Nephron (organoid): ENCODE results near the gene C1orf216.
"Not testable (repeated sequence)": the region's sequence is repeated elsewhere in the genome, so short reads cannot be mapped to it uniquely, and the experiment has no call there.

Experiments
- H3K27ac Mint-ChIP-seq, 3 experiments: 2 replicates each; pipeline ENCODE4 v1.8.0; 2020; ENCODE audit warnings: mixed read lengths in 3 of 3, mild to moderate bottlenecking in 2 of 3, moderate library complexity in 1 of 3
- H3K27me3 Mint-ChIP-seq: 2 replicates; pipeline ENCODE4 v1.8.0; 2021; ENCODE audit warnings: low read depth, mild to moderate bottlenecking, moderate library complexity, mixed read lengths
- H3K36me3 Mint-ChIP-seq: 2 replicates; pipeline ENCODE4 v1.8.0; 2020; ENCODE audit warnings: low read depth, mixed read lengths
- H3K4me1 Mint-ChIP-seq: 2 replicates; pipeline ENCODE4 v1.8.0; 2020; ENCODE audit warnings: mixed read lengths
- H3K4me3 Mint-ChIP-seq, 3 experiments: 2 replicates each; pipeline ENCODE4 v1.8.0; 2020; ENCODE audit warnings: mild to moderate bottlenecking in 3 of 3, mixed read lengths in 3 of 3, moderate library complexity in 2 of 3
- H3K9me3 Mint-ChIP-seq: 2 replicates; pipeline ENCODE4 v1.8.0; 2020; ENCODE audit warnings: mixed read lengths
- TF ChIP-seq, protein P1 (sequence below), 3 experiments: fragments of 200-600 bp; sonication (generic); IDR thresholded peaks; one replicate each; pipeline ENCODE4 v1.5.0; 2021; ENCODE audit warnings: antibody characterized with exemption in 3 of 3; ENCODE audit not compliant: unreplicated experiment in 3 of 3

C1orf216 gene

DNA sequence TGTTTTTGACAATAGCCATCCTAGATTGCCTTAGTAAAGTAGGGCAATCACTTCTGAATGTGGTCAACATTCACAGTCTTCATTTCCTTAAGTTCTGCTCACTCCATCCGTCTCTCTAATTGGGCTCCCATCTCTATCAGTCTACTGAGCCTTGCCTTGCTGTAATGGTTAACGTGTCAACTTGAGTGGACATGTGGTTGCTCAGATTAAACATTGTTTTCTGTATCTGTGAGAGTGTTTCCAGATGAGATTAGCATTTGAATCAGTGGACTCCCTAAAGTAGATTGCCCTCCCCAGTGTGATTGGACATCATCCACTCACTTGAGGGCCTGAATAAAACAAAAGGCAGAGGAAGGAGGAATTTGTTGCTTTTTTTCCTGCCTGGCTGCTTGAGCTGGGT, 26.4 kb downstream of the C1orf216 start:
- H3K27me3 Mint-ChIP-seq, result peaks cover 34% of the 10 kb centered on the region
- H3K9me3 Mint-ChIP-seq, result no peaks in the 10 kb centered on the region
- no peak overlapping the region for H3K4me3 Mint-ChIP-seq
- H3K27ac Mint-ChIP-seq, result no peak overlapping the region
- peaks cover 20% of the 10 kb centered on the region for H3K4me1 Mint-ChIP-seq
- TF ChIP-seq, protein P1, sequence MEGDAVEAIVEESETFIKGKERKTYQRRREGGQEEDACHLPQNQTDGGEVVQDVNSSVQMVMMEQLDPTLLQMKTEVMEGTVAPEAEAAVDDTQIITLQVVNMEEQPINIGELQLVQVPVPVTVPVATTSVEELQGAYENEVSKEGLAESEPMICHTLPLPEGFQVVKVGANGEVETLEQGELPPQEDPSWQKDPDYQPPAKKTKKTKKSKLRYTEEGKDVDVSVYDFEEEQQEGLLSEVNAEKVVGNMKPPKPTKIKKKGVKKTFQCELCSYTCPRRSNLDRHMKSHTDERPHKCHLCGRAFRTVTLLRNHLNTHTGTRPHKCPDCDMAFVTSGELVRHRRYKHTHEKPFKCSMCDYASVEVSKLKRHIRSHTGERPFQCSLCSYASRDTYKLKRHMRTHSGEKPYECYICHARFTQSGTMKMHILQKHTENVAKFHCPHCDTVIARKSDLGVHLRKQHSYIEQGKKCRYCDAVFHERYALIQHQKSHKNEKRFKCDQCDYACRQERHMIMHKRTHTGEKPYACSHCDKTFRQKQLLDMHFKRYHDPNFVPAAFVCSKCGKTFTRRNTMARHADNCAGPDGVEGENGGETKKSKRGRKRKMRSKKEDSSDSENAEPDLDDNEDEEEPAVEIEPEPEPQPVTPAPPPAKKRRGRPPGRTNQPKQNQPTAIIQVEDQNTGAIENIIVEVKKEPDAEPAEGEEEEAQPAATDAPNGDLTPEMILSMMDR (IDR thresholded peaks at IDR 0.05; ENCODE audit: unreplicated experiment in 3 of 3), result no peak
- H3K36me3 Mint-ChIP-seq, result no peaks in the 10 kb centered on the region

DNA sequence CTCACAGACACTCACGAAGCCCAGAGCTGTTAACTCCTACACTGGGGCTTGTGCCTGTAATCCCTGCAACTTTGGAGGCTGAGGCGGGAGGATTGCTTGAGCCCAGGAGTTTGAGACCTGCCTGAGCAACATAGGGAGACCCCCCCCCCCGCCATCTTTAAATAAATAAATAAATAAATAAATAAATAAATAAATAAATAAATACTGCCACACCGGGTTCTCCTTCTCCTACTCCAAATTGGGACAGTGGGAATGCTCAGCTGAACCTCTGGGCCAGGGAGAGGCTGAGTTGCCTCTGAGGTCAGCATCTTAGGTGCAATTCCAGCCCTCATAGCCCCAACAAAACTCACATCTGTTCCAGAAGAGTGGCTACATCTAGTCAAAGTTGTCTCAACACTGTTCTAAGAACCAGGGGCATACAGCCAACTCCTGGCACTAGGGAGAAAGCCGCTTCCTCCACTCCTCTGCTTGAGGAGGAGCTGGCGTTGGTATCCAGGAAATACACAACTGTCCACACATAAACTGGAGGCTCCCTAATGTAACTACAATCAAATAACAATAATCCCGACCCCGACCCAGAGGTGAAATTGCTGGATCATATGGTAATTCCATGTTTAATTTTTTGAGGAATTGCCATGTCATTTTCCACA, 27.0 kb downstream of the C1orf216 start:
- Mint-ChIP-seq H3K4me3 (no peak overlapping the region), H3K4me1 (peaks cover 20% of the 10 kb centered on the region), H3K36me3 (no peaks in the 10 kb centered on the region), H3K27ac (no peak overlapping the region), H3K27me3 (peaks cover 34% of the 10 kb centered on the region), H3K9me3 (no peaks in the 10 kb centered on the region)
- TF ChIP-seq, protein P1 (IDR thresholded peaks at IDR 0.05; ENCODE audit: unreplicated experiment in 3 of 3), result no peak

DNA sequence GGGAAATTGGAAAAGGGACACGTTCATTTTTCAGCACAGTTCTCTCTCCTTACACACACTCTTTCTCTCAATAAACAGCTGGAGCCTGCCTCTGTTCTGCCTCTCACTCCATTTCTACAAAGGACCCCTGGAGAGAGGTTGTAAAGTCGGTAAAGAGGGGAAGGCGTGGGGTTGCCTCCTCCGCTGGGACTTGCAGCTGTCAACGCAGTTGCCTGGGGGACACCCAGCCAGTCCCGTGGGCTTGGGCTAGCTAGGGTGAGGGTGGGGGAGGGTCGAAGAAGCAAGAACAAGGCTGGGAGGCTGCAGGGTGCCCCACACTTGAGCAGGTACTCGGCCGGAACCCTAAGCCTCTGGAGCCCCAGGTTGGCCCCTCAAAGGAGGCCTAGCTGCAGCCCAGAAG, 27.6 kb downstream of the C1orf216 start:
- TF ChIP-seq, protein P1 (IDR thresholded peaks at IDR 0.05; ENCODE audit: unreplicated experiment in 3 of 3), result no peak
- Mint-ChIP-seq H3K4me3 (no peak overlapping the region), H3K36me3 (no peaks in the 10 kb centered on the region)

DNA sequence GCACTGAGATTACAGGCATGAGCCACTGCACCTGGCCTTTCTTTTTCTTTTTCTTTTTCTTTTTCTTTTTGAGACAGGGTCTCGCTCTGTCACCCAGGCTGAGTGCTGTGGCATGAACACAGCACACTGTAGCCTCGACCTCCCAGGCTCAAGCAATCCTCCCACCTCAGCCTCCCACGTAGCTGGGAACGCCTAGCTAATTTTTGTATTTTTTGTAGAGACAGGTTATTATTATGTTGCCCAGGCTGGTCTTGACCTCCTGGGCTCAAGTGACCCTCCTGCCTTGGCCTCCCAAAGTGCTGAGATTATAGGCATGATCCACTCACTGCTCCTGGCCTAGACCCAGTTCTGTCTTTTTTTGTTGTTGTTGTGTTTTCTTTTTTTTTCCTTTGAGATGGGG, 28.6 kb downstream of the C1orf216 start:
- not testable (repeated sequence) for H3K4me3 Mint-ChIP-seq, H3K9me3 Mint-ChIP-seq, H3K27ac Mint-ChIP-seq, H3K36me3 Mint-ChIP-seq
- H3K4me1 Mint-ChIP-seq, result peaks cover 20% of the 10 kb centered on the region
- H3K27me3 Mint-ChIP-seq, result peaks cover 45% of the 10 kb centered on the region

More for the DNA sequence above, 27.6 kb downstream of the C1orf216 start:
- Mint-ChIP-seq H3K27me3 (peaks cover 38% of the 10 kb centered on the region), H3K27ac (no peak overlapping the region), H3K4me1 (peaks cover 20% of the 10 kb centered on the region), H3K9me3 (no peaks in the 10 kb centered on the region)

DNA sequence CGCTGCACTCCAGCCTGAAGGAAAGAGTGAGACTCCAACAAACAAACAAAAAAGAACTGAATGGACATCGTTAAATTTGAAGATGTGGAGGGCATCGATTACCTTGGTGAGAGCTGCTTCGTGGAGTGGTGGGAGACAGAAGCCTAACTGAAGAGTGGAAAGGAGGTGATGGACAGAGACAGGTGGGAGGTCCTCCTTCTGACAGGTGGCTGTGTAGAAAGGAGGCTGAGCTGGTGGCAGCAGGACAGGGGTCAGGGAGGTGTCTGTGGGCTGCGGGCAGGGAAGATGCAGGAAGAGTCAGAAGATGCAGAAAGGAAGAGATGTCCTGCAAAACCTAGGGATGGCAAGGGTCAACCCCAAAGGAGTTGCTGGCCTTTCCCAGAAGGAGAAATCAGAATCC, 30.5 kb downstream of the C1orf216 start:
- no peaks in the 10 kb centered on the region for H3K9me3 Mint-ChIP-seq

DNA sequence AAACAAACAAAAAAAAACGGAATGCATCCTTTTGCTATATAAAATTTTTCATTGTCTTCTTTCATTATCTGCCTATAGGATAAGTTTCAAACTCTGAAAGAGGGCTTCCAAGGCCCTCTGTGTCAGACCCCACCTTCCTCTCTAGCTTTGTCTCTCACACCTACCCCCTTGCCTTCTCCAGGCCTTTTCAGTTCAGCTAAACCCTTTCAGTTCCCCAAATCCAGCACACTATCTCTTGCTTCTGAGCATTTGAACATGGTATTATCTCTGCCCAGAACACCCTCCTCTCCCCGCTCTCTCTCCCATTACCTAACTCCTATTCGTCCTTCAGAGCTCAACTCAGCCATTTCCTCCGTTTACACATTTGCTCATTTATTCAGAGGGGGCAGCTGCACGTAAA, 35.7 kb downstream of the C1orf216 start:
- Mint-ChIP-seq H3K4me1 (peaks cover 1% of the 10 kb centered on the region), H3K27me3 (peaks cover 43% of the 10 kb centered on the region), H3K36me3 (no peaks in the 10 kb centered on the region), H3K27ac (no peak overlapping the region), H3K9me3 (no peaks in the 10 kb centered on the region), H3K4me3 (no peak overlapping the region)
- TF ChIP-seq, protein P1 (IDR thresholded peaks at IDR 0.05; ENCODE audit: unreplicated experiment in 3 of 3), result no peak

More for the DNA sequence above, 30.5 kb downstream of the C1orf216 start:
- TF ChIP-seq, protein P1 (IDR thresholded peaks at IDR 0.05; ENCODE audit: unreplicated experiment in 3 of 3), result no peak
- H3K27me3 Mint-ChIP-seq, result peaks cover 51% of the 10 kb centered on the region
- H3K4me1 Mint-ChIP-seq, result peaks cover 20% of the 10 kb centered on the region
- H3K36me3 Mint-ChIP-seq, result no peaks in the 10 kb centered on the region
- no peak overlapping the region for H3K27ac Mint-ChIP-seq
- H3K4me3 Mint-ChIP-seq, result no peak overlapping the region
